ENCODE measurements around the gene EGLN1. TPM values are rescaled to one million over a fixed set of nuclear protein-coding genes. Genes with fewer than 3 reads are reported as not detected.
"Not testable (repeated sequence)": the region's sequence is repeated elsewhere in the genome, so short reads cannot be mapped to it uniquely, and the experiment has no call there.

The EGLN1 gene
- 10 to 100 TPM; 53.6 to 85.0 TPM for total RNA-seq
- long read RNA-seq, full-length matches to known transcripts: 8 of 17 reads
- long read RNA-seq, partial matches to known transcripts: 0 of 17 reads
- long read RNA-seq, other reads (novel, unspliced or antisense): 9 of 17 reads

GRCh38 chr1:231421971-231422797 lies at the start of gene EGLN1:
TSS of gene EGLN1 (minus strand) at chr1:231422287. CDS start at chr1:231421888, 399 bp downstream.
- intact Hi-C loops (cut with DNase I): loop anchor here in 1 of 2 donors (2.0 kb wide), 1 partner anchor 63 kb away; no protein-coding TSS in a partner anchor
- peak; percentile 90 for DNase-seq
- peak; percentile 94 to 95 for ATAC-seq

GRCh38 chr1:231471500-231471899 lies 49.4 kb upstream of the EGLN1 start:
- ATAC-seq; DNase-seq; intact Hi-C loops (cut with DNase I): not testable (repeated sequence)

GRCh38 chr1:231471027-231471426 lies 48.9 kb upstream of the EGLN1 start:
- intact Hi-C loops (cut with DNase I); ATAC-seq; DNase-seq: not testable (repeated sequence)

GRCh38 chr1:231467986-231468385 lies 45.9 kb upstream of the EGLN1 start:
- no peak for DNase-seq
- no peak for ATAC-seq
- intact Hi-C loops (cut with DNase I): no loop called here

- no peak for ATAC-seq
- intact Hi-C loops (cut with DNase I): no loop called here
- DNase-seq: no peak
These were observed 43.0 kb upstream of the EGLN1 start for GRCh38 chr1:231465051-231465450.

- DNase-seq: no peak
- ATAC-seq: no peak
- intact Hi-C loops (cut with DNase I): no loop called here
These were observed 41.5 kb upstream of the EGLN1 start for GRCh38 chr1:231463541-231463940.

GRCh38 chr1:231460614-231461013 lies 38.5 kb upstream of the EGLN1 start:
- intact Hi-C loops (cut with DNase I): no loop called here
- ATAC-seq (no peak), DNase-seq (no peak)

- intact Hi-C loops (cut with DNase I); DNase-seq; ATAC-seq: not testable (repeated sequence)
These were observed 37.4 kb upstream of the EGLN1 start for GRCh38 chr1:231459438-231459837.

GRCh38 chr1:231457956-231458355 lies 35.9 kb upstream of the EGLN1 start:
- ATAC-seq; intact Hi-C loops (cut with DNase I); DNase-seq: not testable (repeated sequence)

GRCh38 chr1:231454133-231454532 lies 32.0 kb upstream of the EGLN1 start:
- intact Hi-C loops (cut with DNase I); DNase-seq; ATAC-seq: not testable (repeated sequence)

- intact Hi-C loops (cut with DNase I): no loop called here
- no peak for ATAC-seq
- DNase-seq: no peak
These were observed 24.1 kb upstream of the EGLN1 start for GRCh38 chr1:231446138-231446537.

GRCh38 chr1:231444059-231444458 lies 22.0 kb upstream of the EGLN1 start:
- intact Hi-C loops (cut with DNase I): no loop called here

GRCh38 chr1:231443363-231443762 lies 21.3 kb upstream of the EGLN1 start:
- DNase-seq (no peak), ATAC-seq (no peak)
- intact Hi-C loops (cut with DNase I): no loop called here

More at GRCh38 chr1:231444059-231444458, 22.0 kb upstream of the EGLN1 start:
- no peak for DNase-seq
- ATAC-seq: no peak

- DNase-seq: no peak
- intact Hi-C loops (cut with DNase I): no loop called here
- ATAC-seq: no peak
These were observed 20.6 kb upstream of the EGLN1 start for GRCh38 chr1:231442735-231443134.

- ATAC-seq (no peak), DNase-seq (no peak)
- intact Hi-C loops (cut with DNase I): loop anchor here in 1 of 2 donors (10.0 kb wide), 1 partner anchor 52 kb away; no protein-coding TSS in a partner anchor
These were observed 10.9 kb upstream of the EGLN1 start for GRCh38 chr1:231432996-231433395.

- ATAC-seq: no peak
- intact Hi-C loops (cut with DNase I): loop anchor here in 1 of 2 donors (10.0 kb wide), 1 partner anchor 53 kb away; no protein-coding TSS in a partner anchor
- no peak for DNase-seq
These were observed 9.8 kb upstream of the EGLN1 start for GRCh38 chr1:231431665-231432415.

GRCh38 chr1:231430678-231431352 lies 8.7 kb upstream of the EGLN1 start:
- ATAC-seq, DNase-seq: not testable (repeated sequence)
- intact Hi-C loops (cut with DNase I): loop anchor here in 1 of 2 donors (10.0 kb wide), 1 partner anchor 54 kb away; no protein-coding TSS in a partner anchor

- DNase-seq: no peak
- no peak for ATAC-seq
- intact Hi-C loops (cut with DNase I): loop anchor here in 1 of 2 donors (5.0 kb wide), 1 partner anchor 99 kb away; the partner anchor contains the start of gene TSNAX
These were observed 6.3 kb upstream of the EGLN1 start for GRCh38 chr1:231428377-231428776.
